PC-9 (cell line): ENCODE measurements around the gene PRR29.

Source experiments
- EZH2 ChIP-seq: fragments of 200-600 bp; sonication (generic); IDR thresholded peaks from 2 replicates; pipeline ENCODE4 v1.8.0; 2017; ENCODE audit warnings: antibody characterized with exemption, low read depth
- TF ChIP-seq, protein P1 (sequence below): fragments of 200-600 bp; sonication (generic); conservative IDR thresholded peaks from 2 replicates; pipeline ENCODE4 v1.6.1; 2017; ENCODE audit warnings: mixed run types, antibody characterized with exemption, mild to moderate bottlenecking, moderate library complexity

DNA sequence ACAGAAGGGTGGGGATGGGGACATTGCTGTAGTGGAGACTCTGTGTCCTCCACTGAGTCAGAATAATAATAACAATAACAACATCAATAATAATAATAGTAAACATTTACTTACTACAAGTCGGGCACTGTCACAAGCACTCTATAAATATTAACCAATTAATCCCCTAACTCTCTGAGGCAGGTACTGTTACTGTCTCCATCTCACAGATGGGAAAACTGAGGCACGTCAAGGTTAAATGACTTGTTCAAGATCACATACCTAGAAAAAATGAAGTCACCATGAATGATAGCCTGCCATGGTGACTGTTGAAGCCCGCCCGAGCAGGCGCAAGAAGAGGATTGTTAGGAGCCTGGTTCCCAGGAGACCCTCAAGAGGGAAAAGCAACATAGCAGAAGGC, 10.2 kb downstream of the PRR29 start:
- TF ChIP-seq, protein P1, sequence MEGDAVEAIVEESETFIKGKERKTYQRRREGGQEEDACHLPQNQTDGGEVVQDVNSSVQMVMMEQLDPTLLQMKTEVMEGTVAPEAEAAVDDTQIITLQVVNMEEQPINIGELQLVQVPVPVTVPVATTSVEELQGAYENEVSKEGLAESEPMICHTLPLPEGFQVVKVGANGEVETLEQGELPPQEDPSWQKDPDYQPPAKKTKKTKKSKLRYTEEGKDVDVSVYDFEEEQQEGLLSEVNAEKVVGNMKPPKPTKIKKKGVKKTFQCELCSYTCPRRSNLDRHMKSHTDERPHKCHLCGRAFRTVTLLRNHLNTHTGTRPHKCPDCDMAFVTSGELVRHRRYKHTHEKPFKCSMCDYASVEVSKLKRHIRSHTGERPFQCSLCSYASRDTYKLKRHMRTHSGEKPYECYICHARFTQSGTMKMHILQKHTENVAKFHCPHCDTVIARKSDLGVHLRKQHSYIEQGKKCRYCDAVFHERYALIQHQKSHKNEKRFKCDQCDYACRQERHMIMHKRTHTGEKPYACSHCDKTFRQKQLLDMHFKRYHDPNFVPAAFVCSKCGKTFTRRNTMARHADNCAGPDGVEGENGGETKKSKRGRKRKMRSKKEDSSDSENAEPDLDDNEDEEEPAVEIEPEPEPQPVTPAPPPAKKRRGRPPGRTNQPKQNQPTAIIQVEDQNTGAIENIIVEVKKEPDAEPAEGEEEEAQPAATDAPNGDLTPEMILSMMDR, result no peak
- no peak for TF ChIP-seq EZH2
